ENCODE measurements around the gene TRAPPC2L.

DNA sequence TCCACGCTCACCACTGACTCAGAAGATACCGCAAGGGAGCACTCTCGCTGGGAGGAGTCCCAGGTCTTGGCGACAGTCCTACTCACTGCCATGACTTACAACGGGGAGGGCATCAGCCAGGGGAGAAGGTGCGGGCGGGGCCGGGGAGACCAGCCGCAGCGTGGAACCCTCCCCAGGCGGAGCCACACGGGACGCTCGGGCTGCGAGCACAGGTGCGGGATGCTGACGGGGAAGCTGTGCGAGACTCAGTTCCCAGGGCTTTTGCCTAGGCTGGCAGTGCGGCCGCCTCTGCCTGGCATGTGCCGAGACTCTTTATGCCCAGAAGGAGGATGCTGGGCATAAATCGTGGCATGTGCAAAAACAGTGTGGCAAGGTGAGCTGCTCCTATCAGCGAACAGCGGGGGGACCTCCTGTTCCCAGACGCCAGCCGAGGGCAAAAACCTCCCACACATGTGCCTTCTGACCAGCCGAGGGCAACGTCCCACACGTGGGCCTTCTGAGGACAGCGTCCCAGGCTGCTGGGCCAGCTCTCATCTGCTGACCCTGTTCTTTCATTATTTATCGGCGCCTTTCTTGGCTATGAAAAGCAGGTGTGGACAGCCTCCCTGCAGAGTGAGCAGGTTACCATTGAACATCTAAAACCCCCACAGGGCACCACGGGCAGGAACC, 6.3 kb upstream of the TRAPPC2L start:
- TF ChIP-seq, protein P1, sequence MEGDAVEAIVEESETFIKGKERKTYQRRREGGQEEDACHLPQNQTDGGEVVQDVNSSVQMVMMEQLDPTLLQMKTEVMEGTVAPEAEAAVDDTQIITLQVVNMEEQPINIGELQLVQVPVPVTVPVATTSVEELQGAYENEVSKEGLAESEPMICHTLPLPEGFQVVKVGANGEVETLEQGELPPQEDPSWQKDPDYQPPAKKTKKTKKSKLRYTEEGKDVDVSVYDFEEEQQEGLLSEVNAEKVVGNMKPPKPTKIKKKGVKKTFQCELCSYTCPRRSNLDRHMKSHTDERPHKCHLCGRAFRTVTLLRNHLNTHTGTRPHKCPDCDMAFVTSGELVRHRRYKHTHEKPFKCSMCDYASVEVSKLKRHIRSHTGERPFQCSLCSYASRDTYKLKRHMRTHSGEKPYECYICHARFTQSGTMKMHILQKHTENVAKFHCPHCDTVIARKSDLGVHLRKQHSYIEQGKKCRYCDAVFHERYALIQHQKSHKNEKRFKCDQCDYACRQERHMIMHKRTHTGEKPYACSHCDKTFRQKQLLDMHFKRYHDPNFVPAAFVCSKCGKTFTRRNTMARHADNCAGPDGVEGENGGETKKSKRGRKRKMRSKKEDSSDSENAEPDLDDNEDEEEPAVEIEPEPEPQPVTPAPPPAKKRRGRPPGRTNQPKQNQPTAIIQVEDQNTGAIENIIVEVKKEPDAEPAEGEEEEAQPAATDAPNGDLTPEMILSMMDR (IDR thresholded peaks at IDR 0.05; ENCODE audit: low read length): no peak
- no peak for TF ChIP-seq EZH2 (optimal IDR thresholded peaks at IDR 0.05; ENCODE audit: low read depth, low read length)
